HG02610 (cell line): ENCODE results near the gene TCP11L2.

ENCODE experiments used
- ATAC-seq: cut with Tn5 transposase; IDR thresholded peaks from one replicate; pipeline ENCODE4 v1.9.1; 2021; ENCODE audit warnings: mild to moderate bottlenecking, moderate library complexity; ENCODE audit not compliant: unreplicated experiment

Gene TCP11L2

DNA sequence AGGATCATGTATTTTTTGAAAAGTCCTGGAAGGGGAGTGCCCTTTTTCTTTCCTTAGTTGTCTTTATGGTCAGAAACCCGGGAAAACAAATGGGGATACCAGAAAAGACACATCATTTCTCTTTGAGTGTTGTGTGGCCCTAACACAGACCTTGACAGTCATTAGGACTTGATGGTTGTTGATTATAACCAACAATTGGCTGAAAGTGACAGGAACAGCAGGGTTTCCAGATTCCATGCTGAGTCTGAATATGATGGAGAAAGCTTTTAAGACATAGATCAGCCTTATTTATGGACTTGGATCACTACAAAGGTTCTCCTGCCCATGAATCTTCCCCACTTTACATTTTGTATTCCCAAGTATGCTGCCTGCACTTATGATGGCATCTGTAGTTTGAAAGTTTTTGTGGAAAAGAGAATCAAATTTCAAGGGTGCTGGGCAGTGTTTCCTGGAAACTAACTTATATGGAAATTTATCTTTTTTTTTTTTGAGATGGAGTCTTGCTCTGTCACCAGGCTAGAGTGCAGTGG lies 85.4 kb downstream of the TCP11L2 start:
- no peak for ATAC-seq

GRCh38 chr12:106389151-106389550 lies 86.6 kb downstream of the TCP11L2 start:
- no peak for ATAC-seq

DNA sequence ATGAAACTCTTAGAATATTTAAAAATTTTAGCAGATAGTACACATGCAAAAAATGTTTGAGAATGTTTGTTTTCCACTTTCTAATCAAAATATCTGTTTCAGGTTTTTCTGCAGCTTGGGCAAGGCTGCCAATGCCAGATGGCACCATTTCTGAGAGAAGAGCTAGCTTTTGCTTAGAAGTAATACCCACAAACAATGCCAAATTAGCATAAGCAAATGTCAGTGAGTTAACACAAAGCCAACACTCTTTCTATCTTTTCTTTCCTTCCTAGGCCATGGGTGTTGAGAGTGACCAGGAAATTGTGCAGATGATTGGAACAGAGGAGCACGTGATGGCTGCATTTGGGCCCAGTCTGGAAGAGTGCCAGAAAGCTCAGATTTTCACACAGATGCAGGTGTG lies 90.2 kb downstream of the TCP11L2 start:
- ATAC-seq, result no peak
